GM12891 (cell line): ENCODE results near the gene LCN2.

ENCODE experiments used
- DNase-seq: peaks from one replicate; pipeline ENCODE4 v3.0.0; 2011; ENCODE audit warnings: low spot score; ENCODE audit not compliant: insufficient read length
- FAIRE-seq: peaks from 2 replicates; lab custom pipeline; 2011; peaks lifted over from hg19 to GRCh38; lab: Jason Lieb, UNC
- PAX5 ChIP-seq: IDR thresholded peaks from 2 replicates; pipeline ENCODE4 v1.6.1; 2011; ENCODE audit warnings: low read length, moderate library complexity, mild to moderate bottlenecking; ENCODE audit not compliant: insufficient read depth, severe bottlenecking
- POLR2A ChIP-seq: IDR thresholded peaks from 2 replicates; pipeline ENCODE4 v1.6.1; 2011; ENCODE audit warnings: low read depth, low read length, control low read depth
- POLR2AphosphoS5 ChIP-seq: IDR thresholded peaks from 2 replicates; pipeline ENCODE4 v1.6.1; 2011; ENCODE audit warnings: low read depth, low read length, control low read depth
- POU2F2 ChIP-seq: IDR thresholded peaks from 2 replicates; pipeline ENCODE4 v1.6.1; 2011; ENCODE audit warnings: low read depth, mild to moderate bottlenecking, control low read depth, low read length, moderate library complexity
- SPI1 ChIP-seq: IDR thresholded peaks from 2 replicates; pipeline ENCODE4 v1.6.1; 2011; ENCODE audit warnings: low read depth, low read length, control low read depth
- TAF1 ChIP-seq: IDR thresholded peaks from 2 replicates; pipeline ENCODE4 v1.6.1; 2011; ENCODE audit warnings: low read depth, low read length, control low read depth

The LCN2 gene

DNA sequence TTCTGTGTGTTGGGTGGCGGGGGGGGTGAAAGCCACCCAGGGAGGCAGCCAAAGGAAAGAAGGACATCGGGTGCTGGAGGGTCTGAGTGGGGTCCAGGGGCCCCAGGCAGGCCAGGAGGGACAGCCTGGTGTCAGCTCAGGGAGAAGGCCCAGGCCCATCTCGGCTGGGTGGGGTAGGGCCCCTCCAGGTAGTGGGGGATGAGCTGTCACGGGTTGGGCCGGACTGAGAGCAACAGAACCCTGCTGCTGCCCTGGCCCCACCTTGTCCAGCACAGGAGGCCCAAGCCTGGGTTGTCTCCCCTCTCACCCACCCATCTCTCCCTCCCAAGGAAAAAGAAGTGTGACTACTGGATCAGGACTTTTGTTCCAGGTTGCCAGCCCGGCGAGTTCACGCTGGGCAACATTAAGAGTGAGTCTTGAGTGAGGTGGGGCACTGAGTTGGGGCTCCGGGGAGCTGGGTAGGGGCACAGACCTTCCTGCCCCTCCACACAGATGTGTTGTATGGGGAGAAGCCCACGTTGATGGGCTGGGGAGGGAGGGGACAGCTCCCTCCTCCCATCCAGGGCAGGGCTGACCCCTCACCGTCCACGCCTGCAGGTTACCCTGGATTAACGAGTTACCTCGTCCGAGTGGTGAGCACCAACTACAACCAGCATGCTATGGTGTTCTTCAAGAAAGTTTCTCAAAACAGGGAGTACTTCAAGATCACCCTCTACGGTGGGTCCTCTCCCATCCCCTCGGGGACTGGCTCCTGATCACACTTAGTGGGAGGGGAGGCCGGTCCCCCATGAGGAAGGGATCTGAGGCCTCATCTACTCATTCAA lies 2.3 kb downstream of the LCN2 start:
- FAIRE-seq (no peak), DNase-seq (peak; percentile 6)
- no peak for TF ChIP-seq POU2F2

GRCh38 chr9:128152133-128153059 lies 3.1 kb downstream of the LCN2 start:
- peak; percentile 7 for DNase-seq
- TF ChIP-seq POLR2AphosphoS5 (no peak), POLR2A (no peak), POU2F2 (no peak), TAF1 (no peak), PAX5 (no peak), SPI1 (no peak)
- FAIRE-seq: no peak

DNA sequence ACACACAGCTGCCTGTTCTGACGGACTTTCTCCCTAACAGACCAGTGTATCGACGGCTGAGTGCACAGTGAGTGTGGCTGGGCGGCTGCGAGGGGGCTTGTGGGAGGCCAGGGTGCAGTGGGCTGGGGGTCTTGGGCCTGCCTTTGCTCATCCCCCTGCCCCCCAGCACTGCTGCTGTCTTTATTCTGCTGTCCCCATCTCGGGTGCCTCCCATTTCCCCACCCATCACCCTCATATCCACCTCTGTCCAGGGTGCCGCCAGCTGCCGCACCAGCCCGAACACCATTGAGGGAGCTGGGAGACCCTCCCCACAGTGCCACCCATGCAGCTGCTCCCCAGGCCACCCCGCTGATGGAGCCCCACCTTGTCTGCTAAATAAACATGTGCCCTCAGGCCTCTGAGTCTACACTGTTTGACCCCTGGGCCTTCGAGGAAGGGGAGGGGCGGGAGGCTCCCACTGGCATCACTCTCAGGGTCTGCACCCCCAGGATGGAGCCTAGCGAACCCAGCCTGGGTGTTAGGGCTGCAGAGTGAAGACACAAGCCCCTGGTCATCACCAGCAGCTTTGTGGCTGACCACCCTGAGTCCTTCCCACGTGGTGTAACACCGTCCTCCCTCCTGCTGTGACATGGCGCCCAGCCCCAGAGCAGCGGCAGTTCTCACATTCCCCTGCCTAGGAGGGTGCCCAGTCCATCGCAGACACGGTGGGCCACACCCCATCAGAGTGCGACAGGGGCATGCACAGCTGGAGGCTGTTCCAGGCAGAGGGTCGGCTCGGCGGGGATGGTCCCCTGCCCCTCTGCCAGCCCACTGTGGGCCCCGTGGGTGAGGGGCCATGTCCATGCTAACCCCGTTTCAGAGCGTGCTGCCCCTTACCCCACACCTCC lies 4.0 kb downstream of the LCN2 start:
- no peak for TF ChIP-seq PAX5
- no peak for TF ChIP-seq TAF1
- TF ChIP-seq POLR2AphosphoS5: no peak
- no peak for TF ChIP-seq POLR2A
- TF ChIP-seq SPI1: no peak
- TF ChIP-seq POU2F2: no peak
- FAIRE-seq (no peak), DNase-seq (peak; percentile 3)

GRCh38 chr9:128153947-128154695 lies 4.9 kb downstream of the LCN2 start:
- DNase-seq: peak; percentile 6
- TF ChIP-seq SPI1: no peak
- TF ChIP-seq TAF1: no peak
- TF ChIP-seq POU2F2: no peak
- no peak for FAIRE-seq

- FAIRE-seq: no peak
- TF ChIP-seq POLR2AphosphoS5 (no peak), TAF1 (no peak), POU2F2 (no peak), PAX5 (no peak), POLR2A (no peak), SPI1 (no peak)
- DNase-seq: no peak
Measured at GRCh38 chr9:128155736-128156500, 6.7 kb downstream of the LCN2 start.

GRCh38 chr9:128159522-128159783 lies 10.2 kb downstream of the LCN2 start:
- DNase-seq (no peak), FAIRE-seq (no peak)
- TF ChIP-seq POU2F2 (no peak), PAX5 (no peak), SPI1 (no peak), POLR2AphosphoS5 (no peak), TAF1 (no peak), POLR2A (no peak)

GRCh38 chr9:128159784-128160602 lies 10.7 kb downstream of the LCN2 start, which contains the start of gene BBLN:
Gene BBLN, plus strand, starts transcription at chr9:128160265. Its CDS starts 143 bp downstream, at chr9:128160408.
- peak; percentile 89 for TF ChIP-seq POLR2A
- TF ChIP-seq POU2F2: no peak
- TF ChIP-seq PAX5: no peak
- no peak for TF ChIP-seq SPI1
- TF ChIP-seq TAF1: peak; percentile 16; the same call in 1 of the 2 replicates
- TF ChIP-seq POLR2AphosphoS5: peak; percentile 90
- FAIRE-seq: peak; percentile 88
- peak; percentile 99 for DNase-seq

GRCh38 chr9:128160603-128160987 lies 11.3 kb downstream of the LCN2 start:
- DNase-seq (peak; percentile 64), FAIRE-seq (no peak)
- TF ChIP-seq POLR2AphosphoS5: no peak; the same call in 1 of the 2 replicates
- no peak for TF ChIP-seq PAX5
- TF ChIP-seq POLR2A: no peak
